Measurements from ENCODE around the gene MYLK4. TPM values are rescaled to one million over a fixed set of nuclear protein-coding genes. Genes with fewer than 3 reads are reported as not detected.

Gene MYLK4
- total RNA-seq, 1 experiment from 2014 or later = 1.6 TPM

DNA sequence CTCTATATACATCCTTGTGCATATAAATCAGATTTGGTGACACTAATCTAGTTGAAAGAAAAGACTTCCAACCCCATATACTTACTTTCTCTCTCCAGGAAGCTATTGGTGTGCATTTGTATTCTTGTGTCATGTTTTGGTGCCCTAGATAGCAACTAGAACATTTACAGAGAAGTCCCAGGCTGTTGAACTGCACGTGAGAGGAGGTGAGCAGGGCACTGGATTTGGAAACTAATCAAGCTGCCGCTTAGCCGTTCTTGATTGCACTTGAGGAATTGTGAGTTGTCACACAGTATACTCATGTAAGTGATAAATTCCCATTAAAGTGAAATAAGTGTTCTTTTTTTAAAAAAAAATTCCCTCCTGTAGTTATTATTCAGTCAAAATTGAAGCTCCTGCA, 22.1 kb upstream of the MYLK4 start:
- POLR2A ChIA-PET (ENCODE audit: unreplicated experiment) = interaction anchor here (0.6 kb wide), 1 partner anchor 803 kb away, joined by 4 read pairs; no protein-coding TSS in a partner anchor
- H2AFZ ChIP-seq = no peak overlapping the region
- peaks cover 14% of the 10 kb centered on the region; the same call in 1 of the 2 replicates for H4K20me1 ChIP-seq (ENCODE audit: insufficient read depth)
- peaks cover 95% of the 10 kb centered on the region for H3K79me2 ChIP-seq (ENCODE audit: low read depth)
- no TSS peak for BruUV-seq (replicated peaks)
- H3K4me2 ChIP-seq = no peak overlapping the region
- H3K27ac ChIP-seq = no peak overlapping the region
- no peak for DNase-seq
- CTCF ChIA-PET = interaction anchor here (1.4 kb wide), 1 partner anchor 19 kb away, joined by 11 read pairs; no protein-coding TSS in a partner anchor
- H3K4me1 ChIP-seq (replicated peaks; ENCODE audit: insufficient read depth) = peaks cover 12% of the 10 kb centered on the region
- 0 out of 2 replicates have a peak, but pooled peaks cover 4% of the 10 kb centered on the region for H3K36me3 ChIP-seq (ENCODE audit: low read depth)
- no peaks in the 10 kb centered on the region for H3K9me2 ChIP-seq (ENCODE audit: insufficient read depth)
- no peak for TF ChIP-seq EZH2 (IDR thresholded peaks at IDR 0.05; ENCODE audit: low read depth)
- TF ChIP-seq, protein P1, sequence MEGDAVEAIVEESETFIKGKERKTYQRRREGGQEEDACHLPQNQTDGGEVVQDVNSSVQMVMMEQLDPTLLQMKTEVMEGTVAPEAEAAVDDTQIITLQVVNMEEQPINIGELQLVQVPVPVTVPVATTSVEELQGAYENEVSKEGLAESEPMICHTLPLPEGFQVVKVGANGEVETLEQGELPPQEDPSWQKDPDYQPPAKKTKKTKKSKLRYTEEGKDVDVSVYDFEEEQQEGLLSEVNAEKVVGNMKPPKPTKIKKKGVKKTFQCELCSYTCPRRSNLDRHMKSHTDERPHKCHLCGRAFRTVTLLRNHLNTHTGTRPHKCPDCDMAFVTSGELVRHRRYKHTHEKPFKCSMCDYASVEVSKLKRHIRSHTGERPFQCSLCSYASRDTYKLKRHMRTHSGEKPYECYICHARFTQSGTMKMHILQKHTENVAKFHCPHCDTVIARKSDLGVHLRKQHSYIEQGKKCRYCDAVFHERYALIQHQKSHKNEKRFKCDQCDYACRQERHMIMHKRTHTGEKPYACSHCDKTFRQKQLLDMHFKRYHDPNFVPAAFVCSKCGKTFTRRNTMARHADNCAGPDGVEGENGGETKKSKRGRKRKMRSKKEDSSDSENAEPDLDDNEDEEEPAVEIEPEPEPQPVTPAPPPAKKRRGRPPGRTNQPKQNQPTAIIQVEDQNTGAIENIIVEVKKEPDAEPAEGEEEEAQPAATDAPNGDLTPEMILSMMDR (conservative IDR thresholded peaks at IDR 0.05) = no peak
- no peaks in the 10 kb centered on the region for H3K27me3 ChIP-seq (ENCODE audit: insufficient read depth, low read depth)
- intact Hi-C loops (cut with micrococcal nuclease; ENCODE audit: unreplicated experiment) = no loop called here
- no peaks in the 10 kb centered on the region for H3K9me3 ChIP-seq (ENCODE audit: insufficient read depth, low read depth)
- no peaks in the 10 kb centered on the region for H3F3A ChIP-seq (ENCODE audit: insufficient read depth, low read depth)
- H3K4me3 ChIP-seq = no peak overlapping the region

DNA sequence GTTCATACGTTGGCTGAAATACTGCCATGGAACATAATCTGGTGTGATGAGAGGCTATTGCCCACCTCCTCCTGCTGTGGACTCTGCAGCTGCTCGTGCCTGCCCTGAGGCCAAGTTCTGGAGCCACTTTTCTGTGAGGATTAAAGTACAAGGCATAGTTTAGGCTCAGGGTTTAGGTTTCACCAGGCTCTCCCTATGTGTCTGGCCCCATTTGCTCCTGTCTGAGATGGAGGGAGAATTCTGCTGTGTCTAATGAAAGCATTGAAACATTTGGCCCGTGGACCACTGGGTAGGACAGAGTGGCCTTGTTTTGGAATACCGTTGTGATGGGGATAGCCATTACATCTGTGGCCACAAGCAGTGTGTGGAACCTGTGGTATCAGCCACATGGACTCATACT, 20.4 kb upstream of the MYLK4 start:
- no peak overlapping the region for H3K4me2 ChIP-seq
- ChIA-PET CTCF (no interaction called here), POLR2A (ENCODE audit: unreplicated experiment) (no interaction called here)
- TF ChIP-seq, protein P1 (conservative IDR thresholded peaks at IDR 0.05) = no peak
- no peak overlapping the region for H3K4me3 ChIP-seq
- peaks cover 13% of the 10 kb centered on the region for H3K4me1 ChIP-seq (replicated peaks; ENCODE audit: insufficient read depth)
- intact Hi-C loops (cut with micrococcal nuclease; ENCODE audit: unreplicated experiment) = no loop called here
- H3K27ac ChIP-seq = no peak overlapping the region
- H4K20me1 ChIP-seq (ENCODE audit: insufficient read depth) = peaks cover 20% of the 10 kb centered on the region; the same call in 1 of the 2 replicates
- DNase-seq = no peak
- no peaks in the 10 kb centered on the region for H3K27me3 ChIP-seq (ENCODE audit: insufficient read depth, low read depth)
- 0 out of 2 replicates have a peak, but pooled peaks cover 4% of the 10 kb centered on the region for H3K36me3 ChIP-seq (ENCODE audit: low read depth)
- H2AFZ ChIP-seq = no peak overlapping the region
- no peaks in the 10 kb centered on the region for H3F3A ChIP-seq (ENCODE audit: insufficient read depth, low read depth)
- H3K79me2 ChIP-seq (ENCODE audit: low read depth) = peaks cover 95% of the 10 kb centered on the region
- no peaks in the 10 kb centered on the region for H3K9me2 ChIP-seq (ENCODE audit: insufficient read depth)
- BruUV-seq (replicated peaks) = no TSS peak
- H3K9me3 ChIP-seq (ENCODE audit: insufficient read depth, low read depth) = no peaks in the 10 kb centered on the region

DNA sequence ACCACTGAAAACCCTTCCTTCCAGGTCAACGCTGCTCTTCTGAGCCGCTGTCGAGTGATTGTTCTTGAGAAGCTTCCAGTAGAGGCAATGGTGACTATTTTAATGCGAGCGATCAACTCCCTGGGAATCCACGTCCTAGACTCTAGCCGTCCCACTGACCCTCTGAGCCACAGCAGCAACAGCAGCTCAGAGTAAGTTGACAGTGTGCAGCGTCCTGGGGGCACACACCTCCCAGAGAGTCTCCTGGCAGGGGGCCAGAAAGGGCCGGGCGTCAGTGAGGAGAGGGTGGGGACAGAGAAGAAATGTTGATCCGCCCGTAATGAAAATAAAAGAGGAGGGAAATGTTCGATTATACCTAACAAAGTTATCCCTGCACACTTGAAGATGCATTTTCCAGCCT, 19.4 kb upstream of the MYLK4 start:
- H3K4me1 ChIP-seq (replicated peaks; ENCODE audit: insufficient read depth) = peaks cover 13% of the 10 kb centered on the region
- TF ChIP-seq EZH2 (IDR thresholded peaks at IDR 0.05; ENCODE audit: low read depth) = no peak
- TF ChIP-seq, protein P1 (conservative IDR thresholded peaks at IDR 0.05) = no peak
- H2AFZ ChIP-seq = no peak overlapping the region
- DNase-seq = no peak
- peaks cover 90% of the 10 kb centered on the region for H3K79me2 ChIP-seq (ENCODE audit: low read depth)
- no peaks in the 10 kb centered on the region for H3K9me3 ChIP-seq (ENCODE audit: insufficient read depth, low read depth)
- 0 out of 2 replicates have a peak, but pooled peaks cover 4% of the 10 kb centered on the region for H3K36me3 ChIP-seq (ENCODE audit: low read depth)
- no peaks in the 10 kb centered on the region for H3K27me3 ChIP-seq (ENCODE audit: insufficient read depth, low read depth)
- intact Hi-C loops (cut with micrococcal nuclease; ENCODE audit: unreplicated experiment) = no loop called here
- H3K4me2 ChIP-seq = no peak overlapping the region
- ChIA-PET POLR2A (ENCODE audit: unreplicated experiment) (no interaction called here), CTCF (no interaction called here)
- H4K20me1 ChIP-seq (ENCODE audit: insufficient read depth) = peaks cover 20% of the 10 kb centered on the region; the same call in 1 of the 2 replicates
- no peak overlapping the region for H3K4me3 ChIP-seq
- H3K9me2 ChIP-seq (ENCODE audit: insufficient read depth) = no peaks in the 10 kb centered on the region
- no peak overlapping the region for H3K27ac ChIP-seq
- BruUV-seq (replicated peaks) = no TSS peak
- H3F3A ChIP-seq (ENCODE audit: insufficient read depth, low read depth) = no peaks in the 10 kb centered on the region
